NCI-H524 (cell line): ENCODE data around the gene CDH23.

Experiments used
- DNase-seq, 2 experiments: peaks; one replicate each; lab custom pipeline; 2025; lab: John Stamatoyannopoulos, UW

The CDH23 gene

GRCh38 chr10:71392791-71393781 lies 3.6 kb upstream of the CDH23 start:
- DNase-seq: no peak

GRCh38 chr10:71393841-71394475 lies 2.8 kb upstream of the CDH23 start:
- DNase-seq: no peak

- peak; percentile 77 to 89 for DNase-seq
These were observed 1.7 kb upstream of the CDH23 start for GRCh38 chr10:71394926-71395562.

GRCh38 chr10:71395621-71396020 lies 1.1 kb upstream of the CDH23 start:
- no peak for DNase-seq

- peak; percentile 60 to 84 for DNase-seq
These were observed 523 bp upstream of the CDH23 start for GRCh38 chr10:71396084-71396710.

GRCh38 chr10:71397296-71398212 lies 834 bp downstream of the CDH23 start:
- peak in 1 of 2 experiments; percentile 21 for DNase-seq

GRCh38 chr10:71398976-71399375 lies 2.3 kb downstream of the CDH23 start:
- DNase-seq: no peak

GRCh38 chr10:71399946-71400345 lies 3.2 kb downstream of the CDH23 start:
- DNase-seq: no peak

GRCh38 chr10:71401056-71401455 lies 4.3 kb downstream of the CDH23 start:
- DNase-seq: no peak

GRCh38 chr10:71402005-71402404 lies 5.3 kb downstream of the CDH23 start:
- DNase-seq: no peak

GRCh38 chr10:71404503-71405295 lies 8.0 kb downstream of the CDH23 start:
- DNase-seq: no peak

- DNase-seq: no peak
These were observed 10.2 kb downstream of the CDH23 start for GRCh38 chr10:71406878-71407277.

GRCh38 chr10:71408436-71409225 lies 11.9 kb downstream of the CDH23 start:
- DNase-seq: no peak

GRCh38 chr10:71409516-71410104 lies 12.9 kb downstream of the CDH23 start:
- DNase-seq: no peak

GRCh38 chr10:71413581-71413980 lies 16.9 kb downstream of the CDH23 start:
- no peak for DNase-seq

- no peak for DNase-seq
These were observed 17.6 kb downstream of the CDH23 start for GRCh38 chr10:71414359-71414758.

- DNase-seq: no peak
These were observed 22.4 kb downstream of the CDH23 start for GRCh38 chr10:71419002-71419540.

GRCh38 chr10:71419750-71420149 lies 23.0 kb downstream of the CDH23 start:
- no peak for DNase-seq

- DNase-seq: no peak
These were observed 24.3 kb downstream of the CDH23 start for GRCh38 chr10:71421075-71421434.
